Measurements from ENCODE around the gene DST.

DNA sequence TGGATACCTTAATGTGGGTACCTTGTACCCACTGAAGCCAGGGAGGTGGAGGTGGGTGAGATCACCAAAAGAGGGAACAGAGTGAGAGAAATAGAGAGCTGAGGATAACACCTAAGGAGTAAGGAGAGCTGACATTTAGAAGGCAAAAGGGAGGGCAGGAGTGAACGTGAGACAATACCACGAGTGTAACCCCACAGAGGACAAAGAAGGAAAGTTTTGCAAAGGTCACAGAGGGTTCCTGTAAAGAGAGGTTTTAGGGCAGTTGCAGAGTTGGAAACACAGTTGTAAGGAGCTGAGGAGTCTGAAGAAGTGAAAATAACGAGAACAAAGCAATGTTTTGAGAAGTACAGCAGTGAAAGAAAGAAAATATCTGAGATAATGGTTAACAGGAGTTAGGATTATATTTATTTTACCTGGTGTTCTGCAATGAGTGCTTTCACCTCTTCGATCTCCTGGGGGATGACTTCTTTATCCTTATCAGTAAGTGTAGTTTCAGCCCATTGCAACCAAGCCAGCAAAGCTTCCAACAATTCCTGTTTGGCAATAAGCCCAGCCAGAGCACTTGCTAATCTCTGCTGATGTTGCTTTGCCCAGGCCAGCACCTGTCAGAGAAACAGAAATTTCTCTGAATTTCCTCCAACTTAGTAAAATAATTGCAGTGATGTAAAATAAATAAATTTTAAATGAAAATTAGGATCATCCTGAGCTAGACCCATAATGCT, 166.8 kb downstream of the DST start:
- TF ChIP-seq, protein P1, sequence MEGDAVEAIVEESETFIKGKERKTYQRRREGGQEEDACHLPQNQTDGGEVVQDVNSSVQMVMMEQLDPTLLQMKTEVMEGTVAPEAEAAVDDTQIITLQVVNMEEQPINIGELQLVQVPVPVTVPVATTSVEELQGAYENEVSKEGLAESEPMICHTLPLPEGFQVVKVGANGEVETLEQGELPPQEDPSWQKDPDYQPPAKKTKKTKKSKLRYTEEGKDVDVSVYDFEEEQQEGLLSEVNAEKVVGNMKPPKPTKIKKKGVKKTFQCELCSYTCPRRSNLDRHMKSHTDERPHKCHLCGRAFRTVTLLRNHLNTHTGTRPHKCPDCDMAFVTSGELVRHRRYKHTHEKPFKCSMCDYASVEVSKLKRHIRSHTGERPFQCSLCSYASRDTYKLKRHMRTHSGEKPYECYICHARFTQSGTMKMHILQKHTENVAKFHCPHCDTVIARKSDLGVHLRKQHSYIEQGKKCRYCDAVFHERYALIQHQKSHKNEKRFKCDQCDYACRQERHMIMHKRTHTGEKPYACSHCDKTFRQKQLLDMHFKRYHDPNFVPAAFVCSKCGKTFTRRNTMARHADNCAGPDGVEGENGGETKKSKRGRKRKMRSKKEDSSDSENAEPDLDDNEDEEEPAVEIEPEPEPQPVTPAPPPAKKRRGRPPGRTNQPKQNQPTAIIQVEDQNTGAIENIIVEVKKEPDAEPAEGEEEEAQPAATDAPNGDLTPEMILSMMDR (IDR thresholded peaks at IDR 0.05; ENCODE audit: insufficient read depth, low read length), result no peak
- TF ChIP-seq POLR2AphosphoS5 (IDR thresholded peaks at IDR 0.05; ENCODE audit: low read depth) (no peak), GABPA (IDR thresholded peaks at IDR 0.05; ENCODE audit: low read depth) (no peak), SPI1 (IDR thresholded peaks at IDR 0.05; ENCODE audit: borderline replicate concordance, low read depth) (no peak)
